Measurements from ENCODE around the gene COPZ2.
"Not testable (repeated sequence)": the region's sequence is repeated elsewhere in the genome, so short reads cannot be mapped to it uniquely, and the experiment has no call there.

DNA sequence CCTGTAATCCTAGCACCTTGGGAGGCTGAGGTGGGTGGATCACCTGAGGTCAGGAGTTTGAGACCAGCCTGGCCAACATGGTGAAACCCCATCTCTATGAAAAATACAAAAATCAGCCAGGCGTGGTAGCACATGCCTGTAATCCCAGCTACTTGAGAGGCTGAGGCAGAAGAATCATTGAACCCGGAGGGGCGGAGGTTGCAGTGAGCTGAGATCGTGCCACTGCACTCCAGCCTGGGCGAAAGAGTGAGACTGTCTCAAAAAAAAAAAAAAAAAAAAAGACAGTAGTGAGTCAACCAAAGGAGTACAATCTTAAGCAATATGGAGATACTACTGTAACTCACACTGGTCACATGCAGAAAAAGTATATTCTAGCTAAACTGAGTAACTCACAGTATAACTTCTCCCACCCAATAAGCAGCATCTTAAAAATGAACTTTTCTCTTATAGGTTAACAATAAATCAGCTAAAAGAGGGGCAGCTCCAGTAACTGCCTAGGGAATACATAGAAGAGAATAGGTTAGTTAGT is 36.0 kb upstream of the COPZ2 start:
- TF ChIP-seq CTCF (IDR thresholded peaks at IDR 0.05); EZH2 (IDR thresholded peaks at IDR 0.05; ENCODE audit: borderline replicate concordance, insufficient read depth, low read depth, low read length, poor library complexity, severe bottlenecking): not testable (repeated sequence)
